Subcutaneous adipose tissue (tissue), 4 donors: ENCODE measurements around the gene CCS. TPM values are rescaled to one million over a fixed set of nuclear protein-coding genes. Genes with fewer than 3 reads are reported as not detected.

Experiments
- total RNA-seq, 4 donors: library from RNA; depleted of rRNA; stranded (reverse); fragments of >200 nt; gene quantifications; one replicate each; pipeline ENCODE4 v1.1.0, GENCODE V29; 2016
- TF ChIP-seq, protein P1 (sequence below): fragments of 450-650 bp; IDR thresholded peaks from one replicate; pipeline ENCODE4 v1.5.1; 2016; ENCODE audit warnings: low read depth, mild to moderate bottlenecking, control low read depth, antibody characterized with exemption, moderate library complexity

The CCS gene
- total RNA-seq, 4 donors from 2014 or later: 17.6 to 35.6 (median 24.0) TPM

DNA sequence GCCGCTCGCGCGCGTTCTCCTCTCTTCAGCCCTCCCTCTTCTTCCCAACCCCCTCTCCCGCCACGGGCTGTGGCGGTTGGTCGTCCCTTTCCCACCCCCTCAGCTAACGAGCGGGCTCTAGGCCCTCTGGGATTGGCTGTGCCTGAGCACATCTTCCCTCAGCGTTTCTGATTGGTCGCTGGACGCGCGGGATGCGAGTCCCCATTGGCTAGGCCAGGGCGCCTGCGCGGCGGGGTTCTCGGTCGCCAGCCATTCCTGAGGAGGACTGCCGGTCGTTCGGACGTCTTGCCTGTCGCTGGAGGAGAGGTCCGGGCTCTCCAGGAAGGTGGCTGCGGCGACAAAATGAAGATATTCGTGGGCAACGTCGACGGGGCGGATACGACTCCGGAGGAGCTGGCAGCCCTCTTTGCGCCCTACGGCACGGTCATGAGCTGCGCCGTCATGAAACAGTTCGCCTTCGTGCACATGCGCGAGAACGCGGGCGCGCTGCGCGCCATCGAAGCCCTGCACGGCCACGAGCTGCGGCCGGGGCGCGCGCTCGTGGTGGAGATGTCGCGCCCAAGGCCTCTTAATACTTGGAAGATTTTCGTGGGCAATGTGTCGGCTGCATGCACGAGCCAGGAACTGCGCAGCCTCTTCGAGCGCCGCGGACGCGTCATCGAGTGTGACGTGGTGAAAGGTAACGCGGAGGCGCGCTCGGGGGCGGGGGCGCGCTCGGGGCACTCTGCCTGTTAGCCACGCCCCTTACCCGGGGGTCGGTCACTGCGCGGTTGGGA lies 23.6 kb downstream of the CCS start, which contains the start of gene RBM14:
RBM14 (plus strand) TSS at position 252 of the 776 bp plus-strand sequence; CDS start at position 343, 91 bp downstream.
- TF ChIP-seq, protein P1, sequence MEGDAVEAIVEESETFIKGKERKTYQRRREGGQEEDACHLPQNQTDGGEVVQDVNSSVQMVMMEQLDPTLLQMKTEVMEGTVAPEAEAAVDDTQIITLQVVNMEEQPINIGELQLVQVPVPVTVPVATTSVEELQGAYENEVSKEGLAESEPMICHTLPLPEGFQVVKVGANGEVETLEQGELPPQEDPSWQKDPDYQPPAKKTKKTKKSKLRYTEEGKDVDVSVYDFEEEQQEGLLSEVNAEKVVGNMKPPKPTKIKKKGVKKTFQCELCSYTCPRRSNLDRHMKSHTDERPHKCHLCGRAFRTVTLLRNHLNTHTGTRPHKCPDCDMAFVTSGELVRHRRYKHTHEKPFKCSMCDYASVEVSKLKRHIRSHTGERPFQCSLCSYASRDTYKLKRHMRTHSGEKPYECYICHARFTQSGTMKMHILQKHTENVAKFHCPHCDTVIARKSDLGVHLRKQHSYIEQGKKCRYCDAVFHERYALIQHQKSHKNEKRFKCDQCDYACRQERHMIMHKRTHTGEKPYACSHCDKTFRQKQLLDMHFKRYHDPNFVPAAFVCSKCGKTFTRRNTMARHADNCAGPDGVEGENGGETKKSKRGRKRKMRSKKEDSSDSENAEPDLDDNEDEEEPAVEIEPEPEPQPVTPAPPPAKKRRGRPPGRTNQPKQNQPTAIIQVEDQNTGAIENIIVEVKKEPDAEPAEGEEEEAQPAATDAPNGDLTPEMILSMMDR: no peak

DNA sequence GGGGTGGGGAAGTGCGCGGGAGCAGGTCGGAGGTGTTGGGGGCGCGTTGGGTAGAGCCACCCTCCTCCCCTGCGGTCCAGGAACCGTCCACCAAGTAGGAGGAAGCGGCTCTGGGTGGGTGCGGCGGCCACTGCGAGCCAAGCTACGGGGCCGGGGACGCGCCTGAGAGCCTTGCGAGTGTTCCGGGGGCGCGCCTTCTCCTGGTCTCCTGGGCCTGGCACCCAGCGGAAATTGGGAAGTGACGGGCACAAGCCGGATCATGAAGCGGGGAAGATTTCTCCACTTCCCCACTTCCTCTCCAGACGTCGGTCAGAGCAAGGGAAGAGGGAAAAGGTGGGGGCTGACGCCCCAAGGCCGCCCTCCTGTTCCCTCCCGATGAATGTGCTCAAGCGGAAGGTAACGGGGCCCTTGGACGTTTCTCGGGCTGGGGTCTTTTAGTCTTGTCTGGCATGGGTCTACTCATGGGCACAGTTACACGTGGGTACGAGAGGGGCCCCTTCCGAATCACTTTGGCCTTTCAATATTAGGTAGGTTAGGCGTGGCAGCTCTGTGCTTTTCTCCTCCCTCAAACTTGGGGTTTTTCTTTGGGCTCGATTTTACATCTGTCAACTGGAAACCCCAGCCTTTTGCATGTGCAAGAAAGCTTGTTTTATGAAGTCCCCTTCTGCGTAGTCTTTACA lies 24.3 kb downstream of the CCS start:
- TF ChIP-seq, protein P1: no peak

DNA sequence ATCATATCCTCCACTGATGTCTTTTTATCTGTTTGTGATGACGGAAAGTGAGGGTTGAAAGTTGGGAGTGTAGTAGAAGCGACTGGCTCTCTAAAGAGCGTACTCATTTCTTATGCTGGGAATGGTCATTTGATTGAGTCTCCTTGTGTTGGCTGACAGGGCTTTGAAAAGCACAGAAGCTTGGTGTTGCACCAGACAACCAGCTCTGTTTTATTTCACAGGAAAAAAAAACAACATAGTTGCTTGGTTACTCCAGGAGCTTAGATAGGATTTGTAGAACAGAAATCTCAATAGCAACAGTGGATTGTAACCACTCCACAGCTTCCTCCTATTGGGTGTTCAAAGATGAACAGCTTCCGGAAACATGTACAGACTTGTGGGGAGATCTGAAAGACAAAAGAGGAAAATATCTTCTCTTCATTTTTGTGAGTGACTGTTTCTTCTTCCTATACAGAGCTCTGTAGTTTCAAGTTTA lies 26.1 kb downstream of the CCS start:
- TF ChIP-seq, protein P1: no peak

DNA sequence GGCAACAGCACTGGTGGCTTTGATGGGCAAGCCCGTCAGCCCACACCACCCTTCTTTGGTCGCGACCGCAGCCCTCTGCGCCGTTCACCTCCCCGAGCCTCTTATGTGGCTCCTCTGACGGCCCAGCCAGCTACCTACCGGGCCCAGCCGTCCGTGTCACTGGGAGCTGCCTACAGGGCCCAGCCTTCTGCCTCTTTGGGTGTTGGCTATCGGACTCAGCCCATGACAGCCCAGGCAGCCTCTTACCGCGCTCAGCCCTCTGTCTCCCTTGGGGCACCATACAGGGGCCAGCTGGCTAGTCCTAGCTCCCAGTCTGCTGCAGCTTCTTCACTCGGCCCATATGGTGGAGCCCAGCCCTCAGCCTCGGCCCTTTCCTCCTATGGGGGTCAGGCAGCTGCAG lies 31.5 kb downstream of the CCS start:
- TF ChIP-seq, protein P1: no peak

DNA sequence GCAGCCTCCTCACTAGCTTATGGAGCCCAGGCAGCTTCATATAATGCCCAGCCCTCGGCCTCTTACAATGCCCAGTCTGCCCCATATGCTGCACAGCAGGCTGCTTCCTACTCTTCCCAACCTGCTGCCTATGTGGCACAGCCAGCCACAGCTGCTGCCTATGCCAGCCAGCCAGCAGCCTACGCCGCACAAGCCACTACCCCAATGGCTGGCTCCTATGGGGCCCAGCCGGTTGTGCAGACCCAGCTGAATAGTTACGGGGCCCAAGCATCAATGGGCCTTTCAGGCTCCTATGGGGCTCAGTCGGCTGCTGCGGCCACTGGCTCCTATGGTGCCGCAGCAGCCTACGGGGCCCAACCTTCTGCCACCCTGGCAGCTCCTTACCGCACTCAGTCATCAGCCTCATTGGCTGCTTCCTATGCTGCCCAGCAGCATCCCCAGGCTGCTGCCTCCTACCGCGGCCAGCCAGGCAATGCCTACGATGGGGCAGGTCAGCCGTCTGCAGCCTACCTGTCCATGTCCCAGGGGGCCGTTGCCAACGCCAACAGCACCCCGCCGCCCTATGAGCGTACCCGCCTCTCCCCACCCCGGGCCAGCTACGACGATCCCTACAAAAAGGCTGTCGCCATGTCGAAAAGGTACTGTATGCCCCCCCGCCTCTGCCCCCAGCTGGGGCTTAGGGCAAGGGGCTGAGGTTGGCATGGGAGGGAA lies 32.2 kb downstream of the CCS start:
- TF ChIP-seq, protein P1: no peak

DNA sequence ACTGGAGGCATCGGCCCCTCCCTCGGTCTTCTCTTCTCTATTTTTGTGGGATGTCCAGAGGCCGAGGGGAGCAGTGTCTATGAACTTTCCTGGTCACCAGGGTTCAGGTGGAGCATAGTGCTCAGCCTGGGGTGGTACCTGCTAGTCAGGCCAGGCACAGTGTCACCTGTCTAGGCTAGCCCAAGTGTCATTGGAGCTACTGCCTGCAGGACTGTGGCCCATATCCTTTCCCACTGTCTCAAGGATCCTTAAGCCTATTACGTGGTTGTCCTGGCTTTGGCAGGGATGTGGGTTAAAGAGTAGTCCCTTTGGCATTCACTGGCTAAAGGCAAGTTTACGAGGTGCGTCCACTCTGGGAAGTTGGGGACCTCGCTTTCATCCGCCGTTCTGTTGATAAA lies 32.8 kb downstream of the CCS start:
- TF ChIP-seq, protein P1: no peak

DNA sequence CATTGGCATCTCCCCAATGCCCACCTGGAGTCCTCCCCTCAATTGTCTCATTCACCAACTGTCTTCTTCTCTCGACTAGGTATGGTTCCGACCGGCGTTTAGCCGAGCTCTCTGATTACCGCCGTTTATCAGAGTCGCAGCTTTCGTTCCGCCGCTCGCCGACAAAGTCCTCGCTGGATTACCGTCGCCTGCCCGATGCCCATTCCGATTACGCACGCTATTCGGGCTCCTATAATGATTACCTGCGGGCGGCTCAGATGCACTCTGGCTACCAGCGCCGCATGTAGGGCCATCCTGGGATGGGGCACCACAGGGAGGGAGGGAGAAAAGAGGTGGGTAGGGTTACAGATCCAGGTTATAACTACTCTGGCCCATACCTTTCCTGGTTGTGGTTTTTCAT lies 33.4 kb downstream of the CCS start:
- TF ChIP-seq, protein P1: no peak
